OCI-LY7 (cell line): ENCODE data around the gene C1orf35. TPM values are rescaled to one million over a fixed set of nuclear protein-coding genes. Genes with fewer than 3 reads are reported as not detected.

Experiments
- BruUV-seq: library from RNA; stranded (reverse); fragments of 400-500 nt; replicated peaks from 2 replicates; lab custom pipeline; 2021; lab: Mats Ljungman, UMichigan
- CTCF ChIA-PET: fragments of 300-600 bp; sonication (Branson Sonifier 250); formaldehyde crosslinking; loops from one replicate; lab custom pipeline; 2022; ENCODE audit warnings: antibody characterized with exemption; ENCODE audit not compliant: unreplicated experiment; lab: Charles Lee
- POLR2A ChIA-PET: fragments of 300-600 bp; sonication (Branson Sonifier 250); formaldehyde crosslinking; loops from one replicate; lab custom pipeline; 2022; ENCODE audit warnings: antibody characterized with exemption; lab: Charles Lee
- DNase-seq: peaks from one replicate; pipeline ENCODE4 v3.0.0-alpha.2; 2015; ENCODE audit warnings: low spot score
- H2AFZ ChIP-seq: fragments of 200-600 bp; sonication (generic), shearing (Covaris generic); 2 replicates; pipeline ENCODE4 v1.6.1; 2014; ENCODE audit warnings: mild to moderate bottlenecking, antibody characterized with exemption, low read length, moderate library complexity
- H3K27ac ChIP-seq: fragments of 200-600 bp; sonication (generic); 2 replicates; pipeline ENCODE4 v1.5.1; 2014; ENCODE audit warnings: mixed run types, low read depth, mild to moderate bottlenecking, moderate library complexity, low read length, inconsistent platforms; ENCODE audit not compliant: poor library complexity, severe bottlenecking
- H3K36me3 ChIP-seq: fragments of 200-600 bp; sonication (generic); 2 replicates; pipeline ENCODE4 v1.6.1; 2014; ENCODE audit warnings: mild to moderate bottlenecking, antibody characterized with exemption, low read length, moderate library complexity, mixed read lengths; ENCODE audit not compliant: insufficient read depth
- H3K4me1 ChIP-seq: fragments of 200-600 bp; sonication (generic); 2 replicates; pipeline ENCODE4 v1.5.1; 2014; ENCODE audit warnings: mild to moderate bottlenecking, low read length; ENCODE audit not compliant: insufficient read depth, poor library complexity, severe bottlenecking
- H3K4me2 ChIP-seq: fragments of 200-600 bp; sonication (generic); 2 replicates; pipeline ENCODE4 v1.6.1; 2014; ENCODE audit warnings: mild to moderate bottlenecking, low read length
- H3K4me3 ChIP-seq: fragments of 200-600 bp; sonication (generic); 2 replicates; pipeline ENCODE4 v1.5.1; 2014; ENCODE audit warnings: mild to moderate bottlenecking, low read depth, low read length; ENCODE audit not compliant: poor library complexity, severe bottlenecking
- H3K79me2 ChIP-seq: fragments of 200-600 bp; sonication (generic); 2 replicates; pipeline ENCODE4 v1.6.1; 2016; ENCODE audit warnings: low read depth, mild to moderate bottlenecking, low read length, moderate library complexity, mixed read lengths; ENCODE audit not compliant: insufficient read depth
- H3K9me2 ChIP-seq: fragments of 200-600 bp; sonication (generic); 2 replicates; pipeline ENCODE4 v1.6.1; 2016; ENCODE audit warnings: mild to moderate bottlenecking, low read length, mixed read lengths; ENCODE audit not compliant: insufficient read depth
- H3K9me3 ChIP-seq: fragments of 200-600 bp; sonication (generic); 2 replicates; pipeline ENCODE4 v1.6.1; 2014; ENCODE audit warnings: mild to moderate bottlenecking, mixed run types, low read length, mixed read lengths
- H4K20me1 ChIP-seq: fragments of 200-600 bp; sonication (generic); 2 replicates; pipeline ENCODE4 v1.6.1; 2014; ENCODE audit warnings: mild to moderate bottlenecking, antibody characterized with exemption, low read length, moderate library complexity, mixed read lengths; ENCODE audit not compliant: insufficient read depth
- EZH2phosphoT487 ChIP-seq: fragments of 200-600 bp; sonication (generic); IDR thresholded peaks from 2 replicates; pipeline ENCODE4 v1.6.1; 2018; ENCODE audit warnings: low read depth, borderline replicate concordance, mild to moderate bottlenecking, mixed run types, antibody characterized with exemption, low read length, moderate library complexity, mixed read lengths
- intact Hi-C: fragments of 100-400 bp; cut with micrococcal nuclease; formaldehyde crosslinking; loops from one replicate; pipeline ENCODE4 v1.10.0; 2022; ENCODE audit not compliant: unreplicated experiment
- total RNA-seq, 2 experiments: library from RNA; depleted of rRNA in 1 of 2; stranded (reverse); fragments of >200 nt in 1 of 2; shearing (Covaris generic) in 1 of 2; gene quantifications; 2 replicates each; pipeline ENCODE4 v1.2.3, GENCODE V29; 2014 to 2022
- TF ChIP-seq, protein P1 (sequence below): fragments of 200-600 bp; sonication (generic); conservative IDR thresholded peaks from 2 replicates; pipeline ENCODE4 v1.5.1; 2014; ENCODE audit warnings: mild to moderate bottlenecking, antibody characterized with exemption, low read length, moderate library complexity, mixed read lengths

The C1orf35 gene
- total RNA-seq, 2 experiments from 2014 or later = 30.7 to 33.3 TPM

DNA sequence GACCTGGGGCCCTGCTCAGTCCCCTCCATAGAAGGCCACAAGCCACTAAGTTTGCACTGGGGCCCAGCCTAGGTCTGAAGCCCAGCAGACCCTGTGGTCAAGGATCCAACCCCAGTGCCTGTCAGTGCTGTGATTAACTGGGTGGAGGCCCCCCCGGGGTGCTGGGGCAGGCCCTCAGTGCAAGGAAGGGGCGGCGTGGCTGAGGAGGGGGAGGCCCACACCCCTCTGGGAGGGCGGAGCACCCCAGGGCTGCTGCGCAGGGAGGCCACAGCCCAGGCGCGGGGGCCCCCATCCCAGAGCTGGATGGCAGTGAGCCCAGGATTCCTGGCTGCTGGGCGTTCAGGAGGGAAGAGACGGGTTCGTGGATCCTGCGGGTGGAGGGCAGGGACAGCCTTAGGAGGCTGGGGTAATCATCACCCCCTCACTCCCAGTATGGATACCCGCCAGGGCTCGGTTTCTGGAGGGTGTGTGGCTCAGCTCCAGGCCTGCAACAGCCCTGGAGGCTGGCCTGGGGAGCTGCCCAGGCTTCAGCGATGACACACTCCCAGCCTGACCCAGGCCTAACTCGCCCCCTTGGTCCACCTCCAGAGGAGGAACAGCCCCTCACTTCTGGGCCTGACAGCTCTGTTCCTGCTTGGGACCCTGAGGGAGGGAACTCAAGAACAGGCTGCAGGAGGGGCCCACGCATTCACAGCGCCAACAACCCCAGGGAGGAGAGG, 47.5 kb upstream of the C1orf35 start:
- Histone ChIP-seq H3K27ac (no peak overlapping the region), H3K4me2 (no peak overlapping the region)

GRCh38 chr1:228150120-228150460, 47.0 kb upstream of the C1orf35 start:
- intact Hi-C loops = no loop called here
- POLR2A ChIA-PET = no interaction called here
- Histone ChIP-seq H3K79me2 (no peaks in the 10 kb centered on the region; the same call in 1 of the 2 replicates), H3K4me2 (no peak overlapping the region), H3K9me2 (no peaks in the 10 kb centered on the region), H3K4me3 (no peak overlapping the region), H3K4me1 (peaks cover 15% of the 10 kb centered on the region), H3K27ac (no peak overlapping the region), H3K9me3 (no peaks in the 10 kb centered on the region), H2AFZ (no peak overlapping the region), H3K36me3 (peaks cover 28% of the 10 kb centered on the region), H4K20me1 (no peaks in the 10 kb centered on the region; the same call in 1 of the 2 replicates)
- CTCF ChIA-PET = no interaction called here
- TF ChIP-seq, protein P1, sequence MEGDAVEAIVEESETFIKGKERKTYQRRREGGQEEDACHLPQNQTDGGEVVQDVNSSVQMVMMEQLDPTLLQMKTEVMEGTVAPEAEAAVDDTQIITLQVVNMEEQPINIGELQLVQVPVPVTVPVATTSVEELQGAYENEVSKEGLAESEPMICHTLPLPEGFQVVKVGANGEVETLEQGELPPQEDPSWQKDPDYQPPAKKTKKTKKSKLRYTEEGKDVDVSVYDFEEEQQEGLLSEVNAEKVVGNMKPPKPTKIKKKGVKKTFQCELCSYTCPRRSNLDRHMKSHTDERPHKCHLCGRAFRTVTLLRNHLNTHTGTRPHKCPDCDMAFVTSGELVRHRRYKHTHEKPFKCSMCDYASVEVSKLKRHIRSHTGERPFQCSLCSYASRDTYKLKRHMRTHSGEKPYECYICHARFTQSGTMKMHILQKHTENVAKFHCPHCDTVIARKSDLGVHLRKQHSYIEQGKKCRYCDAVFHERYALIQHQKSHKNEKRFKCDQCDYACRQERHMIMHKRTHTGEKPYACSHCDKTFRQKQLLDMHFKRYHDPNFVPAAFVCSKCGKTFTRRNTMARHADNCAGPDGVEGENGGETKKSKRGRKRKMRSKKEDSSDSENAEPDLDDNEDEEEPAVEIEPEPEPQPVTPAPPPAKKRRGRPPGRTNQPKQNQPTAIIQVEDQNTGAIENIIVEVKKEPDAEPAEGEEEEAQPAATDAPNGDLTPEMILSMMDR = no peak
- TF ChIP-seq EZH2phosphoT487 = no peak
- no TSS peak for BruUV-seq
- DNase-seq = no peak

More for the DNA sequence above, 47.5 kb upstream of the C1orf35 start:
- ChIA-PET CTCF (no interaction called here), POLR2A (no interaction called here)
- peaks cover 15% of the 10 kb centered on the region for H3K4me1 ChIP-seq
- H2AFZ ChIP-seq = no peak overlapping the region
- no peaks in the 10 kb centered on the region for H4K20me1 ChIP-seq
- no peak overlapping the region for H3K4me3 ChIP-seq
- DNase-seq = no peak
- H3K79me2 ChIP-seq = no peaks in the 10 kb centered on the region
- no peaks in the 10 kb centered on the region for H3K9me3 ChIP-seq
- no TSS peak for BruUV-seq
- intact Hi-C loops = no loop called here
- TF ChIP-seq EZH2phosphoT487 = no peak
- TF ChIP-seq, protein P1 = no peak
- H3K9me2 ChIP-seq = no peaks in the 10 kb centered on the region
- H3K36me3 ChIP-seq = peaks cover 26% of the 10 kb centered on the region
